GM13976 (cell line): ENCODE measurements around the gene BAMBI.

ENCODE experiments used
- DNase-seq: peaks from one replicate; pipeline ENCODE4 v3.0.0; 2012; ENCODE audit warnings: low spot score
- CTCF ChIP-seq: IDR thresholded peaks from 2 replicates; pipeline ENCODE4 v1.5.1; 2012; ENCODE audit warnings: borderline replicate concordance, mild to moderate bottlenecking; ENCODE audit not compliant: insufficient read depth; ENCODE audit errors: extremely low read depth, missing control alignments, control extremely low read depth
- in situ Hi-C: fragments of 300-500 bp; cut with MboI; formaldehyde crosslinking; loops from one replicate; pipeline ENCODE4 v1.12.0; 2022; ENCODE audit warnings: low sequenced_read_pairs, mixed read lengths, inconsistent platforms; ENCODE audit not compliant: unreplicated experiment

BAMBI gene

GRCh38 chr10:28680358-28680752 is 3.0 kb downstream of the BAMBI start:
- in situ Hi-C loops: loop anchor here (10.0 kb wide), 1 partner anchor 304 kb away; no protein-coding TSS in a partner anchor
- no peak for TF ChIP-seq CTCF
- DNase-seq: no peak

- TF ChIP-seq CTCF: no peak
- in situ Hi-C loops: loop anchor here (10.0 kb wide), 1 partner anchor 303 kb away; no protein-coding TSS in a partner anchor
- DNase-seq: no peak
Observed at GRCh38 chr10:28681291-28681763, 4.0 kb downstream of the BAMBI start.

- DNase-seq: no peak
- in situ Hi-C loops: loop anchor here (10.0 kb wide), 1 partner anchor 303 kb away; no protein-coding TSS in a partner anchor
- TF ChIP-seq CTCF: no peak
Observed at GRCh38 chr10:28681928-28682750, 4.8 kb downstream of the BAMBI start.

- DNase-seq: no peak
- in situ Hi-C loops: loop anchor here (10.0 kb wide), 1 partner anchor 300 kb away; no protein-coding TSS in a partner anchor
- TF ChIP-seq CTCF: no peak
Observed at GRCh38 chr10:28684157-28684985, 7.0 kb downstream of the BAMBI start.

GRCh38 chr10:28684986-28685580 is 7.8 kb downstream of the BAMBI start:
- TF ChIP-seq CTCF: no peak
- DNase-seq: no peak
- in situ Hi-C loops: loop anchor here (10.0 kb wide), 1 partner anchor 300 kb away; no protein-coding TSS in a partner anchor

- no peak for TF ChIP-seq CTCF
- in situ Hi-C loops: loop anchor here (10.0 kb wide), 1 partner anchor 299 kb away; no protein-coding TSS in a partner anchor
- DNase-seq: no peak
Observed at GRCh38 chr10:28685717-28686116, 8.4 kb downstream of the BAMBI start.
